HUES64 (cell line): Measurements from ENCODE around the gene ANKRD29.
"Not testable (repeated sequence)": the region's sequence is repeated elsewhere in the genome, so short reads cannot be mapped to it uniquely, and the experiment has no call there.

Experiments used
- H3K27ac ChIP-seq: 2 replicates; pipeline ENCODE4 v1.7.0; 2013; ENCODE audit warnings: low read depth, low read length, inconsistent platforms
- H3K27me3 ChIP-seq: 2 replicates; pipeline ENCODE4 v1.6.1; 2013; ENCODE audit warnings: mild to moderate bottlenecking, low read length; ENCODE audit not compliant: insufficient read depth
- H3K36me3 ChIP-seq: 2 replicates; pipeline ENCODE4 v1.6.1; 2013; ENCODE audit warnings: mild to moderate bottlenecking, low read length; ENCODE audit not compliant: insufficient read depth
- H3K4me1 ChIP-seq: 2 replicates; pipeline ENCODE4 v1.6.1; 2013; ENCODE audit warnings: mild to moderate bottlenecking, low read length, moderate library complexity; ENCODE audit not compliant: insufficient read depth
- H3K4me3 ChIP-seq: 2 replicates; pipeline ENCODE4 v1.5.1; 2013; ENCODE audit warnings: mild to moderate bottlenecking, low read length, moderate library complexity
- H3K9ac ChIP-seq: 2 replicates; pipeline ENCODE4 v1.6.1; 2013; ENCODE audit warnings: mild to moderate bottlenecking, low read depth, low read length
- H3K9me3 ChIP-seq: 2 replicates; pipeline ENCODE4 v1.6.1; 2013; ENCODE audit warnings: low read depth, low read length; ENCODE audit not compliant: insufficient read depth
- WGBS: fragments of 150-250, 120-280 bp; methylation state at CpG from one replicate; pipeline ENCODE4 v1.1.7; 2013; ENCODE audit warnings: missing lambda C conversion rate; 5-methylcytosine and 5-hydroxymethylcytosine counted together

Gene ANKRD29

DNA sequence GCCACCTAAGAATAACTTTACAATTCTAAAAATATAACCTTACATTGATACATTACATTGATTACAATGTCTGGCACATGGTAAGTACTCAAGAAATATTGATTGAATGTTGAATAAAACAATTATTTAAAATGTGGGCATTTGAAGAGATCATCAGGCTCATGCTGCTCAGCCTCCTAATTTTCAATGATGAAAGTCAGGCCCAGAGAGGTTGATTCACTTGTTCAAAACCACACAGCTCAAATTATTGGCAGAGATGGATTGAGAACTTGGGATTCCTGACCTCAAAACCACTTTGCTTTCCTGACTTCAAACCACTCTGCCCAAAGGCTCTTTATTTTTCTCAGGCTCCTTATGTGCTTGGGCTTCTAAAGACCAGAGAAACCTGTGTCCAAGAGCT is 34.7 kb downstream of the ANKRD29 start:
- Histone ChIP-seq H3K4me3 (no peak overlapping the region), H3K27ac (no peak overlapping the region), H3K27me3 (no peaks in the 10 kb centered on the region)

DNA sequence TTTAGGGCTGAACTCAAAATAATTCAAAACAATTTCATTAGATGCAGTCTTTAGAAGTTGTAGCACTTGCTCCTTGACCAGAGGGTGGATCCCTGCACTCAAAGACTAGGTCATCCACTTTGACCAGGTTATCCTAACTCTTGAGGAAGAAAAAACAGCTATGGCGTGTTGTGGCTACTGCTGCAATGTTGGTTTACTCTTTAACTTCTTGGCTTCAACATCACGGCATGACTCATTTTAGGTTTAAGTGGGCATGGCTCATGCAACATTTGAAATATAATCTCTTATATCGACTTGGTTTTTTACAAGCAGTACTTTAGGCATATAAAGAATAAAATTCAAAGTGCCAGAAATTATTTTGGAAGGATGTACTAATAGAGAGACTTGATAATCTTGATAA is 35.4 kb downstream of the ANKRD29 start:
- H3K4me3 ChIP-seq = no peak overlapping the region
- 93% methylated on average over 2 of the region's 3 CpGs for WGBS
- peaks cover 3% of the 10 kb centered on the region for H3K4me1 ChIP-seq
- no peaks in the 10 kb centered on the region for H3K9me3 ChIP-seq
- no peak overlapping the region for H3K27ac ChIP-seq
- no peaks in the 10 kb centered on the region for H3K27me3 ChIP-seq
- no peak overlapping the region for H3K9ac ChIP-seq
- H3K36me3 ChIP-seq = no peaks in the 10 kb centered on the region

More for the DNA sequence above, 34.7 kb downstream of the ANKRD29 start:
- H3K9ac ChIP-seq = no peak overlapping the region
- no peaks in the 10 kb centered on the region for H3K9me3 ChIP-seq
- no peaks in the 10 kb centered on the region for H3K36me3 ChIP-seq
- peaks cover 3% of the 10 kb centered on the region for H3K4me1 ChIP-seq

DNA sequence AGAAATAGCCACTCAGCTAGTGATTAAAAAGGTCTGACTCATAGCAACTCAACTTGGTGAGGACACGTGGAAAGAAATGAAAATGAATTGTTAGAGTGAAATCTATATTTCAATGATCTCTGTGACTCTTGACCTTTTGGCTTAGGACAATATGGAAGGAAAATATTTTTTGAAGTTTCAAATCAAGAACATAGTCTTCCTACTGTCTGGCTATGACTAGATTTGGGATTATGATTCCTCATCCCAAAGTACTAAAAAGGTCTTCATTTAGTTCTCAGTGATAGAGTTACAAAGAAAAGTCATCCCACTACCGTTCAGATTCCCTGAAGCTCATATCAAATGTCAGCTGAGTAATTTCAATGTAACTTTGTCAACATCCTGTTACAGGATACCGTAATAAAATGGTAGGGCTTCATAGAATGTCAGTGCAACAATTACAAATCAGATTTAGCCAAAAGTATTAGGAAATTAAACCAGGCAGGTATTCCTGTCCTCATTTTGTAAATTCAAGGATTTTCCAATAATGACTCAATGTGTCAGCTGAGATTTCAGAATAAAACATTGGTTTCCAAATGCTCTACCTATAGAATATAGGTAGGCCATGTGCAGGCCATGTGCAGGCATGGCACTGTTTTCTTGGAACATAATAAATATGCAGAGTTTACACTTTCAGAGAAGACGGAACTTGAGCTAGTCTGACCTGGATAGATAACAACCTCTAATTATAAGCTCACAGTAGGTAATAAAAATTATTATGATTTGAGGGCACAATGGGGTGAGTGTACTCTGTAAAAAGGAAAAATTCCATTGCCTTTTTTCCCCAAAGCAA is 36.0 kb downstream of the ANKRD29 start:
- Histone ChIP-seq H3K9ac (no peak overlapping the region), H3K4me3 (no peak overlapping the region), H3K27ac (no peak overlapping the region), H3K36me3 (no peaks in the 10 kb centered on the region), H3K4me1 (no peaks in the 10 kb centered on the region), H3K9me3 (no peaks in the 10 kb centered on the region), H3K27me3 (peaks cover 5% of the 10 kb centered on the region)
- WGBS = 90% methylated on average over 3 of the region's 4 CpGs

GRCh38 chr18:23623040-23623439 is 39.7 kb downstream of the ANKRD29 start:
- Histone ChIP-seq H3K36me3 (no peaks in the 10 kb centered on the region), H3K4me1 (peaks cover 5% of the 10 kb centered on the region), H3K9me3 (no peaks in the 10 kb centered on the region), H3K27me3 (peaks cover 41% of the 10 kb centered on the region), H3K4me3 (no peak overlapping the region), H3K27ac (no peak overlapping the region), H3K9ac (no peak overlapping the region)
- no CpG with 5 or more reads among the region's 3 CpGs for WGBS

GRCh38 chr18:23619388-23619881 is 43.3 kb downstream of the ANKRD29 start:
- H3K9me3 ChIP-seq = no peaks in the 10 kb centered on the region
- WGBS = 6% methylated on average over 41 of the region's 41 CpGs
- peak overlapping the region; percentile 63 for H3K4me3 ChIP-seq
- H3K27ac ChIP-seq = peak overlapping the region; percentile 9; the same call in 1 of the 2 replicates
- H3K9ac ChIP-seq = peak overlapping the region; percentile 44
- peaks cover 10% of the 10 kb centered on the region for H3K4me1 ChIP-seq
- H3K36me3 ChIP-seq = no peaks in the 10 kb centered on the region
- H3K27me3 ChIP-seq = peaks cover 46% of the 10 kb centered on the region

GRCh38 chr18:23618862-23619387 is 43.8 kb downstream of the ANKRD29 start:
- Histone ChIP-seq H3K27me3 (peaks cover 46% of the 10 kb centered on the region), H3K27ac (peak overlapping the region; percentile 43; the same call in 1 of the 2 replicates), H3K9me3 (no peaks in the 10 kb centered on the region), H3K36me3 (no peaks in the 10 kb centered on the region), H3K4me3 (peak overlapping the region; percentile 63), H3K4me1 (peaks cover 10% of the 10 kb centered on the region), H3K9ac (peak overlapping the region; percentile 44)
- WGBS = 4% methylated on average over 18 of the region's 18 CpGs

DNA sequence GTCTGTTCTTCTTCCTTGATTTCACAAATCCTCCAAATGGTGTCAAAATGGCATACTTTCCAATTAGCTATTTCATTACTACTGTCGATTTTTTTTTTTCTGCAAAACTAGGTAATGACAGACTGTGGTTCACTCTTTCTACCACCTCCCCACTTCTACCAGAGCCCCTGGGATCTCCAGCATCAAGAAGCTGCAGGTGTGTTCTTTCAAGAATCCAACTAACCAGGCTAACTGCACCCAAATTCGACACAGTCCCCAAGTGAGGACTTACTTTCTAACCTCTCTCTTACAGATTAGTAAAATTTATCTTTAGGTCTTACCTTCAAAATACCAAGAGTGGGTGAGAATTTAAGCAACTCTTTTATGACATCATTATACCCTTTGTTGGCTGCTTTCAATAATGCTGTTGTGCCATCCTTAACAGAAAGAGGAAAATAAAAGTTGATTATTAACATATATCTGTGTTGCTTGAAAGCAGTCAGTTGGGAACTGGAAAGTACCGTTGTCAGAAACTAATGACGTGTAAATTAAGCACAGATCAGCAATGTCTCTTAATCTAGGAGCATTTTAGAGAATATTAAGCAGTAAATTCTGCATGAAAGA is 45.2 kb downstream of the ANKRD29 start:
- Histone ChIP-seq H3K27ac (no peak overlapping the region), H3K4me3 (no peak overlapping the region), H3K9ac (no peak overlapping the region), H3K27me3 (peaks cover 46% of the 10 kb centered on the region), H3K4me1 (peaks cover 10% of the 10 kb centered on the region), H3K36me3 (no peaks in the 10 kb centered on the region), H3K9me3 (no peaks in the 10 kb centered on the region)
- WGBS = 88% methylated on average over 4 of the region's 4 CpGs

- Histone ChIP-seq H3K36me3 (no peaks in the 10 kb centered on the region), H3K9ac (no peak overlapping the region), H3K27ac (no peak overlapping the region), H3K27me3 (peaks cover 38% of the 10 kb centered on the region), H3K4me3 (no peak overlapping the region), H3K9me3 (no peaks in the 10 kb centered on the region), H3K4me1 (peaks cover 10% of the 10 kb centered on the region)
- 100% methylated on average over 2 of the region's 2 CpGs for WGBS
These were observed 46.5 kb downstream of the ANKRD29 start for GRCh38 chr18:23616258-23616657.

DNA sequence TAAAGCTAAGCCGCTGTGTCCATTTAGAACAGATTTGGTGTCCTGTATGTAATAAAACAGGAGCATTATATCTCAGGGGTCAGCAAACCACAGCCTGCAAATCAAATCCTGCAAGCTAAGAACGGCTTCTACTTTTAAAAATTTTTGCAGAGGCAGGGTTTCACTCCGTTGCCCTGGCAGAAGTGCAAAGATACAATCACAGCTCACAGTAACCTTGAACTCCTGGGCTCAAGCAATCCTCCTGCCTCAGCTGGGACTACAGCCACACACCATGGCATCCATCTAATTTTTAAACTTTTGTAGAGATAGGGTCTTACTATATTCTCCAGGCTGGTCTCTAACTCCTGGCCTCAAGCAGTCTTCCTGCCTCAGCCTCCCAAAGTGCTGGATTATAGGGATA is 47.8 kb downstream of the ANKRD29 start:
- H3K27ac ChIP-seq = no peak overlapping the region
- peaks cover 10% of the 10 kb centered on the region for H3K4me1 ChIP-seq

GRCh38 chr18:23614413-23614812 is 48.3 kb downstream of the ANKRD29 start:
- no peak overlapping the region for H3K9ac ChIP-seq
- H3K9me3 ChIP-seq = no peaks in the 10 kb centered on the region
- WGBS = 92% methylated on average over 2 of the region's 2 CpGs
- no peak overlapping the region for H3K4me3 ChIP-seq
- peaks cover 10% of the 10 kb centered on the region for H3K4me1 ChIP-seq
- no peak overlapping the region for H3K27ac ChIP-seq
- peaks cover 19% of the 10 kb centered on the region for H3K27me3 ChIP-seq
- no peaks in the 10 kb centered on the region for H3K36me3 ChIP-seq

More for the DNA sequence above, 47.8 kb downstream of the ANKRD29 start:
- H3K27me3 ChIP-seq = peaks cover 24% of the 10 kb centered on the region
- H3K36me3 ChIP-seq = no peaks in the 10 kb centered on the region
- WGBS = 96% methylated on average over 3 of the region's 3 CpGs
- H3K4me3 ChIP-seq = no peak overlapping the region
- no peaks in the 10 kb centered on the region for H3K9me3 ChIP-seq
- no peak overlapping the region for H3K9ac ChIP-seq

DNA sequence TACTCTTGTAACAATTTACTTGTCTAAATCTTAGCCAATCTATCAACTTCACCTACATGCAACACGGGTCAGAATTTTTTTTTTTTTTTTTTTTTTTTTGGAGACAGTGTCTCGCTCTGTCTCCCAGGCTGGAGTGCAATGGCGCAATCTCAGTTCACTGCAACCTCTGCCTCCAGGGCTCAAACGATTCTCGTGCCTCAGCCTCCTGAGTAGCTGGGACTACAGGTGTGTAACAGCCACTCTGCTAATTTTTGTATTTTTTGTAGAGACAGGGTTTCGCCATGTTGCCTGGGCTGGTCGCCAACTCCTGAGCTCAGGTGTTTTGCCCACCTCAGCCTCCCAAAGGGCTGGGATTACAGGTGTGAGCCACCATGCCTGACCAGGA is 49.6 kb downstream of the ANKRD29 start:
- H3K4me1 ChIP-seq, H3K9ac ChIP-seq, H3K4me3 ChIP-seq, H3K9me3 ChIP-seq, H3K36me3 ChIP-seq, H3K27ac ChIP-seq, H3K27me3 ChIP-seq: not testable (repeated sequence)
- WGBS = 95% methylated on average over 7 of the region's 7 CpGs
